GM23338 (cell line): Measurements from ENCODE around the gene ZNF469.
A peak's percentile ranks its signal among the peaks of the same experiment; 100 is the strongest.

ENCODE experiments used
- CREB1 ChIP-seq: fragments of 250-450 bp; sonication (Bioruptor Pico); IDR thresholded peaks from 2 replicates; pipeline ENCODE4 v1.5.0; 2020; ENCODE audit warnings: low read depth, mild to moderate bottlenecking, moderate library complexity
- ETS1 ChIP-seq: IDR thresholded peaks from 2 replicates; pipeline ENCODE4 v1.6.1; 2016; ENCODE audit warnings: antibody characterized with exemption
- EZH2 ChIP-seq: fragments of 200-600 bp; sonication (generic); IDR thresholded peaks from one replicate; pipeline ENCODE4 v1.8.0; 2017; ENCODE audit warnings: antibody characterized with exemption, mild to moderate bottlenecking, low read depth; ENCODE audit not compliant: unreplicated experiment
- EZH2phosphoT487 ChIP-seq: fragments of 200-600 bp; sonication (generic); IDR thresholded peaks from one replicate; pipeline ENCODE4 v1.8.1; 2018; ENCODE audit warnings: antibody characterized with exemption; ENCODE audit not compliant: unreplicated experiment
- JUNB ChIP-seq: IDR thresholded peaks from one replicate; pipeline ENCODE4 v1.6.1; 2016; ENCODE audit warnings: antibody characterized with exemption; ENCODE audit not compliant: unreplicated experiment
- POLR2AphosphoS5 ChIP-seq: IDR thresholded peaks from 2 replicates; pipeline ENCODE4 v1.6.1; 2016; ENCODE audit warnings: antibody characterized with exemption, low read depth
- REST ChIP-seq: IDR thresholded peaks from one replicate; pipeline ENCODE4 v1.6.1; 2018; ENCODE audit warnings: antibody characterized with exemption; ENCODE audit not compliant: unreplicated experiment
- STAT1 ChIP-seq: IDR thresholded peaks from one replicate; pipeline ENCODE4 v1.6.1; 2016; ENCODE audit warnings: antibody characterized with exemption; ENCODE audit not compliant: unreplicated experiment
- ZNF114 ChIP-seq: fragments of 250-450 bp; sonication (Bioruptor Pico); IDR thresholded peaks from 2 replicates; pipeline ENCODE4 v1.5.0; 2020; ENCODE audit warnings: mild to moderate bottlenecking, moderate library complexity
- ZNF331 ChIP-seq: fragments of 250-450 bp; sonication (Bioruptor Pico); IDR thresholded peaks from 2 replicates; pipeline ENCODE4 v1.5.0; 2020; ENCODE audit warnings: low read depth, mild to moderate bottlenecking, moderate library complexity
- TF ChIP-seq, protein P1 (sequence below), 2 experiments: fragments of 200-600 bp in 1 of 2; sonication (generic) in 1 of 2; conservative IDR thresholded peaks; 2 replicates each; pipeline versions ENCODE4 v1.5.1 to v1.6.1; 2016 to 2017; ENCODE audit warnings: antibody characterized with exemption in 2 of 2, low read depth in 2 of 2, mild to moderate bottlenecking in 2 of 2, moderate library complexity in 1 of 2

DNA sequence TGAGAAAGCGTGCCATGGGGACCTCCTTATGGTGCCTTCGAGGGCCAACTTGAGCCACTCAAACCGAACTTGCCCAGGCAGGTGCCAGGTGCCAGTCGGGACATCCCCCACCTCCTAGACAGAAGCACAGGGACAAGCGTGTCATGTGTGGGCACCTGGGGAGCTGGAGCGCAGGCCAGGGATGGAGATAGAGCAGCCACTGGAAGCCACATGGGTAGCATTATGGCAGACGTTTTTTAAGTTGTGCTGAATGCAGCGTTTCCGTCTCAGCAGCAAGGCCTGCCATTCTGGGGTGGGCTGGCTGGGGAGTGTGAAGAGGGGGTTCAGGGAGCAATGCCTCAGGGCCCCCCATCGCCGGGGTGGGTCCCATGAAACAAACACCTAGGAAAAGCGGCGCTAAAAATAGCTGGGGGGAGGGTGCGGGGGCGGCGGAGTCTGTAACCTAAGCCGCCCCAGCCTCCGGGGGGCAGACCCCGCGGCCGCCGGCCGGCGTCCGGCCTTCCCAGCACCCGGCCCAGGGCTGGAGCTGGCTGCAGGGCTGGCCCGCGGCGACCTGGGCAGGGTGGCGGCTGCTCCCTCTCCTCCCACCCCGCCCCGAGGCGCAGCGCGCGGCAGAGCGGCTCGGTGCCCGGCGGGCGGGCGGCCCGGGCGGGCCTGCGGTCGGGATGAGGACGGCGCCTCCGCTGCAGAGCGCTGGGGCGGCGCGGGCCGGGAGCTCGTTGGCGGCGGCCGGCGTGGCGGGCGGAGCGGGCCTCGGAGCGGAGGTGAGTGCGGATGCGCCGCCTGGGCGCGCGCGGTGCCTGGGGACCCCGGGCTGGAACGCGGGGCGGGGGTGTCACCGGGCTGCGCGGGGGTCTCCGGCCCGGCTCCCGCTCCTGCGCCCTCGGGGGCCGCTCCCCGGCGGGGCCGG is at the start of gene ZNF469:
- no peak for TF ChIP-seq EZH2phosphoT487
- TF ChIP-seq, protein P1, sequence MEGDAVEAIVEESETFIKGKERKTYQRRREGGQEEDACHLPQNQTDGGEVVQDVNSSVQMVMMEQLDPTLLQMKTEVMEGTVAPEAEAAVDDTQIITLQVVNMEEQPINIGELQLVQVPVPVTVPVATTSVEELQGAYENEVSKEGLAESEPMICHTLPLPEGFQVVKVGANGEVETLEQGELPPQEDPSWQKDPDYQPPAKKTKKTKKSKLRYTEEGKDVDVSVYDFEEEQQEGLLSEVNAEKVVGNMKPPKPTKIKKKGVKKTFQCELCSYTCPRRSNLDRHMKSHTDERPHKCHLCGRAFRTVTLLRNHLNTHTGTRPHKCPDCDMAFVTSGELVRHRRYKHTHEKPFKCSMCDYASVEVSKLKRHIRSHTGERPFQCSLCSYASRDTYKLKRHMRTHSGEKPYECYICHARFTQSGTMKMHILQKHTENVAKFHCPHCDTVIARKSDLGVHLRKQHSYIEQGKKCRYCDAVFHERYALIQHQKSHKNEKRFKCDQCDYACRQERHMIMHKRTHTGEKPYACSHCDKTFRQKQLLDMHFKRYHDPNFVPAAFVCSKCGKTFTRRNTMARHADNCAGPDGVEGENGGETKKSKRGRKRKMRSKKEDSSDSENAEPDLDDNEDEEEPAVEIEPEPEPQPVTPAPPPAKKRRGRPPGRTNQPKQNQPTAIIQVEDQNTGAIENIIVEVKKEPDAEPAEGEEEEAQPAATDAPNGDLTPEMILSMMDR (conservative IDR thresholded peaks at IDR 0.05; ENCODE audit: low read depth in 2 of 2): no peak
- TF ChIP-seq POLR2AphosphoS5: no peak
- no peak for TF ChIP-seq JUNB
- no peak for TF ChIP-seq ETS1
- TF ChIP-seq CREB1: no peak
- TF ChIP-seq EZH2: peak; percentile 38
- TF ChIP-seq REST: no peak
- no peak for TF ChIP-seq STAT1
- TF ChIP-seq ZNF331 (CRISPR knock-in tag): no peak
- no peak for TF ChIP-seq ZNF114 (CRISPR knock-in tag)
